ENCODE data around the gene GMPPA. TPM values are rescaled to one million over a fixed set of nuclear protein-coding genes. Genes with fewer than 3 reads are reported as not detected.

GMPPA gene
- total and polyA plus RNA-seq, 9 of the 15 experiments (the other 6 are each of a cell fraction or from before 2014, with no cell fraction given), result 7.0 to 101 (median 66.7) TPM

DNA sequence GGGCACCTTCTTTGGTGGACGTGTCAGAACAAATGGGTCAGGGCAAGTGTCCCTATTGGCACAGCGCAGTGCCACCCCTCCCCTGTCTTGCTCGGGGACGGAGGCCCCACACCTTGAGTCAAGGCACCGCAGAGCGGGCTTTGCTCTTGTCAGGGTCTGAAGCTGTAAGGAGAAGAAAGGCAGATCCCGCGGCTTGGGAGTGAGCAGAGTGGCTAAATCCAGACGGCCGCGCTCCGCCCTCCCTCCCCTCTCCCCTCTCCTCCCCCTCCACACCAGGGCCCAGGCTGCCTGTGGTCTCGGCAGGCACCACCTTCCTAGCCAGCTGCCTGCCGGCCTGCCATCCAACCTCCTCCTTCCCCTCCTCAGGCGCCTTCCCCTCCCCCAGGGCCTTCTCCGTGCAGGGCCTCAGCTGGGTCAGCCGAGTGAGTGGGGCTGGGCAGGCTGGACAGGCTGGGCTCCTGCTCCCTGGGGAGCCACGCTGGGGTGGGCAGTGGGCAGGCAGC is 38.2 kb upstream of the GMPPA start (continued):
- TF ChIP-seq, protein P1, sequence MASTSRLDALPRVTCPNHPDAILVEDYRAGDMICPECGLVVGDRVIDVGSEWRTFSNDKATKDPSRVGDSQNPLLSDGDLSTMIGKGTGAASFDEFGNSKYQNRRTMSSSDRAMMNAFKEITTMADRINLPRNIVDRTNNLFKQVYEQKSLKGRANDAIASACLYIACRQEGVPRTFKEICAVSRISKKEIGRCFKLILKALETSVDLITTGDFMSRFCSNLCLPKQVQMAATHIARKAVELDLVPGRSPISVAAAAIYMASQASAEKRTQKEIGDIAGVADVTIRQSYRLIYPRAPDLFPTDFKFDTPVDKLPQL (IDR thresholded peaks at IDR 0.05; ENCODE audit: extremely low read depth, insufficient read length), result no peak
- TF ChIP-seq HIVEP1 (CRISPR knock-in tag; IDR thresholded peaks at IDR 0.05) (no peak), EP300 (IDR thresholded peaks at IDR 0.05; ENCODE audit: low read length) (no peak), NR2C1 (IDR thresholded peaks at IDR 0.05) (no peak), NR2C1 (tag; IDR thresholded peaks at IDR 0.05) (no peak), NRF1 (conservative IDR thresholded peaks at IDR 0.05 in 1 of 2, IDR thresholded peaks at IDR 0.05 in 1 of 2) (no peak), NFE2L1 (tag; IDR thresholded peaks at IDR 0.05; ENCODE audit: borderline replicate concordance, low read depth) (no peak), RBFOX2 (IDR thresholded peaks at IDR 0.05; ENCODE audit: low read depth, low read length) (peak; percentile 46), ZNF77 (CRISPR knock-in tag; IDR thresholded peaks at IDR 0.05) (no peak), CREBBP (IDR thresholded peaks at IDR 0.05; ENCODE audit: low read depth, low read length) (no peak), ZBTB2 (IDR thresholded peaks at IDR 0.05) (no peak), PRPF4 (IDR thresholded peaks at IDR 0.05; ENCODE audit: insufficient read depth, low read depth, low read length, poor library complexity, severe bottlenecking) (no peak), CCAR2 (IDR thresholded peaks at IDR 0.05; ENCODE audit: low read depth, low read length) (no peak), ZNF592 (IDR thresholded peaks at IDR 0.05) (peak; percentile 17; the same call in 1 of the 2 replicates), ZNF239 (CRISPR knock-in tag; IDR thresholded peaks at IDR 0.05) (no peak), SAFB2 (IDR thresholded peaks at IDR 0.05; ENCODE audit: borderline replicate concordance, low read depth, low read length, severe bottlenecking) (no peak), ADNP (tag; IDR thresholded peaks at IDR 0.05) (no peak), SMARCB1 (IDR thresholded peaks at IDR 0.05; ENCODE audit: insufficient read length, low read depth) (no peak), RBM39 (optimal IDR thresholded peaks at IDR 0.05; ENCODE audit: low read depth, low read length) (no peak), DDX20 (tag; IDR thresholded peaks at IDR 0.05; ENCODE audit: low read depth) (no peak)
- TF ChIP-seq, protein P2, sequence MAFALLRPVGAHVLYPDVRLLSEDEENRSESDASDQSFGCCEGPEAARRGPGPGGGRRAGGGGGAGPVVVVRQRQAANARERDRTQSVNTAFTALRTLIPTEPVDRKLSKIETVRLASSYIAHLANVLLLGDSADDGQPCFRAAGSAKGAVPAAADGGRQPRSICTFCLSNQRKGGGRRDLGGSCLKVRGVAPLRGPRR (CRISPR knock-in tag; IDR thresholded peaks at IDR 0.05), result no peak

All from K562 (cell line).